NCI-H1105 (cell line): ENCODE results near the gene SRSF8.
"Not testable (repeated sequence)": the region's sequence is repeated elsewhere in the genome, so short reads cannot be mapped to it uniquely, and the experiment has no call there.

ENCODE experiments used
- DNase-seq: peaks from one replicate; lab custom pipeline; 2025; lab: John Stamatoyannopoulos, UW

Gene SRSF8

GRCh38 chr11:95066716-95067038 is at the start of gene SRSF8:
TSS of gene SRSF8 (plus strand) at chr11:95066919. CDS start at chr11:95067227, 308 bp downstream.
- DNase-seq = peak; percentile 77

GRCh38 chr11:95021468-95021867 is 45.3 kb upstream of the SRSF8 start:
- not testable (repeated sequence) for DNase-seq

- DNase-seq = no peak
These were observed 41.8 kb upstream of the SRSF8 start, which contains the start of gene KDM4E for GRCh38 chr11:95024958-95025357. TSS of gene KDM4E (plus strand) at chr11:95025258. CDS start at chr11:95025558, 300 bp downstream.

GRCh38 chr11:95025594-95025993 is 41.1 kb upstream of the SRSF8 start:
- not testable (repeated sequence) for DNase-seq

GRCh38 chr11:95028357-95028756 is 38.4 kb upstream of the SRSF8 start:
- no peak for DNase-seq

- no peak for DNase-seq
These were observed 33.7 kb upstream of the SRSF8 start for GRCh38 chr11:95033051-95033450.

- peak; percentile 71 for DNase-seq
These were observed 31.4 kb upstream of the SRSF8 start for GRCh38 chr11:95035316-95035715.

GRCh38 chr11:95037356-95038035 is 29.2 kb upstream of the SRSF8 start:
- DNase-seq = not testable (repeated sequence)

- DNase-seq = no peak
These were observed 24.5 kb upstream of the SRSF8 start for GRCh38 chr11:95042239-95042638.

GRCh38 chr11:95042906-95043305 is 23.8 kb upstream of the SRSF8 start:
- no peak for DNase-seq

GRCh38 chr11:95044010-95044409 is 22.7 kb upstream of the SRSF8 start:
- DNase-seq = no peak

- DNase-seq = no peak
These were observed 20.9 kb upstream of the SRSF8 start for GRCh38 chr11:95045812-95046211.

- not testable (repeated sequence) for DNase-seq
These were observed 17.6 kb upstream of the SRSF8 start, which contains the start of gene KDM4F for GRCh38 chr11:95049122-95049521. TSS of gene KDM4F (plus strand) at chr11:95049422.

- DNase-seq = no peak
These were observed 16.0 kb upstream of the SRSF8 start for GRCh38 chr11:95050595-95051202.

GRCh38 chr11:95054356-95054755 is 12.4 kb upstream of the SRSF8 start:
- DNase-seq = no peak

- no peak for DNase-seq
These were observed 11.3 kb upstream of the SRSF8 start for GRCh38 chr11:95055283-95055897.

GRCh38 chr11:95057959-95058358 is 8.8 kb upstream of the SRSF8 start:
- no peak for DNase-seq

- DNase-seq = no peak
These were observed 8.1 kb upstream of the SRSF8 start for GRCh38 chr11:95058621-95059020.

- no peak for DNase-seq
These were observed 7.7 kb upstream of the SRSF8 start for GRCh38 chr11:95059046-95059445.

GRCh38 chr11:95065336-95065735 is 1.4 kb upstream of the SRSF8 start:
- peak; percentile 90 for DNase-seq

GRCh38 chr11:95067039-95067840 is 521 bp downstream of the SRSF8 start:
- DNase-seq = peak; percentile 77

GRCh38 chr11:95067841-95068219 is 1.1 kb downstream of the SRSF8 start:
- no peak for DNase-seq
